BJ (cell line): ENCODE measurements around the gene CCL3. TPM values are rescaled to one million over a fixed set of nuclear protein-coding genes. Genes with fewer than 3 reads are reported as not detected.
"Not testable (repeated sequence)": the region's sequence is repeated elsewhere in the genome, so short reads cannot be mapped to it uniquely, and the experiment has no call there.

Source experiments
- CTCF ChIA-PET: fragments of 350-600 bp; formaldehyde crosslinking; extraction: SDS; loops from one replicate; lab custom pipeline; 2021; ENCODE audit warnings: antibody characterized with exemption, inconsistent platforms; lab: Yijun Ruan, JAX
- POLR2A ChIA-PET: fragments of 300-600 bp; sonication (Branson Sonifier 250); formaldehyde crosslinking; extraction: SDS; loops from one replicate; lab custom pipeline; 2021; ENCODE audit warnings: antibody characterized with exemption; lab: Charles Lee
- DNase-seq: peaks from one replicate; pipeline ENCODE4 v3.0.0-alpha.2; 2011; ENCODE audit warnings: low read depth
- H3K27me3 ChIP-seq: 2 replicates; pipeline ENCODE4 v1.6.0; 2011; ENCODE audit warnings: low read length; ENCODE audit not compliant: control insufficient read depth, insufficient read depth
- H3K36me3 ChIP-seq: 2 replicates; pipeline ENCODE4 v1.5.1; 2011; ENCODE audit warnings: low read length; ENCODE audit not compliant: control insufficient read depth, insufficient read depth
- H3K4me3 ChIP-seq: 2 replicates; pipeline ENCODE4 v1.5.1; 2011; ENCODE audit warnings: low read depth, mild to moderate bottlenecking, control low read depth, low read length
- CTCF ChIP-seq: IDR thresholded peaks from 2 replicates; pipeline ENCODE4 v1.5.1; 2011; ENCODE audit warnings: low read depth, mild to moderate bottlenecking, control low read depth, inconsistent platforms, low read length, moderate library complexity; ENCODE audit not compliant: insufficient read depth
- polyA plus RNA-seq: library from polyadenylated mRNA; depleted of rRNA; stranded (reverse); fragments of >200 nt; gene quantifications from 2 replicates; pipeline ENCODE4 v1.2.3, GENCODE V29; 2011

Gene CCL3
- polyA plus RNA-seq, 1 experiment = not detected

GRCh38 chr17:36120221-36120620 lies 30.3 kb upstream of the CCL3 start:
- TF ChIP-seq CTCF = no peak
- no peaks in the 10 kb centered on the region for H3K36me3 ChIP-seq
- ChIA-PET CTCF (no interaction called here), POLR2A (no interaction called here)
- H3K4me3 ChIP-seq = no peak overlapping the region
- DNase-seq = no peak
- H3K27me3 ChIP-seq = no peaks in the 10 kb centered on the region

GRCh38 chr17:36118477-36119353 lies 28.8 kb upstream of the CCL3 start:
- Histone ChIP-seq H3K27me3 (no peaks in the 10 kb centered on the region), H3K4me3 (no peak overlapping the region), H3K36me3 (no peaks in the 10 kb centered on the region)
- DNase-seq = no peak
- CTCF ChIA-PET = interaction anchor here (1.0 kb wide), 1 partner anchor 24 kb away, joined by 3 read pairs; no protein-coding TSS in a partner anchor
- POLR2A ChIA-PET = no interaction called here
- TF ChIP-seq CTCF = no peak

GRCh38 chr17:36117505-36118382 lies 27.8 kb upstream of the CCL3 start:
- ChIA-PET CTCF (no interaction called here), POLR2A (no interaction called here)
- DNase-seq = no peak
- Histone ChIP-seq H3K27me3 (no peaks in the 10 kb centered on the region), H3K36me3 (no peaks in the 10 kb centered on the region), H3K4me3 (no peak overlapping the region)
- TF ChIP-seq CTCF = no peak

- CTCF ChIA-PET, DNase-seq, POLR2A ChIA-PET, H3K4me3 ChIP-seq, H3K36me3 ChIP-seq, H3K27me3 ChIP-seq: not testable (repeated sequence)
These were observed 25.7 kb upstream of the CCL3 start for GRCh38 chr17:36115649-36115977.

GRCh38 chr17:36114971-36115648 lies 25.2 kb upstream of the CCL3 start:
- DNase-seq, H3K36me3 ChIP-seq, H3K4me3 ChIP-seq, CTCF ChIA-PET, H3K27me3 ChIP-seq, POLR2A ChIA-PET: not testable (repeated sequence)

GRCh38 chr17:36113131-36113530 lies 23.2 kb upstream of the CCL3 start:
- H3K36me3 ChIP-seq, H3K4me3 ChIP-seq, DNase-seq, CTCF ChIA-PET, H3K27me3 ChIP-seq, POLR2A ChIA-PET: not testable (repeated sequence)
